MCF 10A (cell line): ENCODE results near the gene SF3B1. TPM values are rescaled to one million over a fixed set of nuclear protein-coding genes. Genes with fewer than 3 reads are reported as not detected.
A peak's percentile ranks its signal among the peaks of the same experiment; 100 is the strongest.
"Not testable (repeated sequence)": the region's sequence is repeated elsewhere in the genome, so short reads cannot be mapped to it uniquely, and the experiment has no call there.

Experiments
- Bru-seq: library from RNA; stranded (reverse); fragments of 400-500 nt; gene quantifications from one replicate; lab custom pipeline; 2021; lab: Mats Ljungman, UMichigan
- BruChase-seq, 2 experiments: library from RNA; stranded (reverse); fragments of 400-500 nt; gene quantifications; one replicate each; lab custom pipeline; 2021; lab: Mats Ljungman, UMichigan
- BruUV-seq: library from RNA; stranded (reverse); fragments of 400-500 nt; replicated peaks from 2 replicates; lab custom pipeline; 2021; lab: Mats Ljungman, UMichigan
- CTCF ChIA-PET: fragments of 300-600 bp; sonication (Branson Sonifier 250); formaldehyde crosslinking; extraction: SDS; loops from one replicate; lab custom pipeline; 2021; ENCODE audit warnings: antibody characterized with exemption, inconsistent platforms; lab: Yijun Ruan, JAX
- POLR2A ChIA-PET: fragments of 300-600, 350-650 bp; sonication (Branson Sonifier 250); formaldehyde crosslinking; extraction: SDS; loops from one replicate; lab custom pipeline; 2020; ENCODE audit warnings: antibody characterized with exemption, inconsistent platforms; lab: Yijun Ruan, JAX
- DNase-seq: peaks from one replicate; pipeline ENCODE4 v3.0.0-alpha.2; 2018; ENCODE audit not compliant: unreplicated experiment
- H3K27ac Mint-ChIP-seq: one replicate; pipeline ENCODE4 v1.8.0; 2022; ENCODE audit warnings: mild to moderate bottlenecking, low read depth, mixed read lengths; ENCODE audit not compliant: unreplicated experiment
- H3K27me3 Mint-ChIP-seq: one replicate; pipeline ENCODE4 v1.8.0; 2022; ENCODE audit warnings: mixed read lengths; ENCODE audit not compliant: insufficient read depth, unreplicated experiment
- H3K36me3 Mint-ChIP-seq: one replicate; pipeline ENCODE4 v1.8.0; 2022; ENCODE audit warnings: mild to moderate bottlenecking, moderate library complexity, mixed read lengths; ENCODE audit not compliant: insufficient read depth, unreplicated experiment
- H3K4me1 Mint-ChIP-seq: one replicate; pipeline ENCODE4 v1.8.0; 2022; ENCODE audit warnings: mixed read lengths; ENCODE audit not compliant: insufficient read depth, unreplicated experiment
- H3K4me3 Mint-ChIP-seq: one replicate; pipeline ENCODE4 v1.8.0; 2022; ENCODE audit warnings: mild to moderate bottlenecking, moderate library complexity, mixed read lengths; ENCODE audit not compliant: unreplicated experiment
- H3K9me3 Mint-ChIP-seq: one replicate; pipeline ENCODE4 v1.8.0; 2022; ENCODE audit warnings: mixed read lengths; ENCODE audit not compliant: unreplicated experiment
- CTCF ChIP-seq: fragments of 200-600 bp; IDR thresholded peaks from one replicate; pipeline ENCODE4 v1.8.0; 2022; ENCODE audit warnings: antibody characterized with exemption, mild to moderate bottlenecking; ENCODE audit not compliant: unreplicated experiment
- intact Hi-C: fragments of 100-400 bp; cut with micrococcal nuclease; formaldehyde crosslinking; loops from 2 replicates; pipeline ENCODE4 v1.14.1; 2022
- long read RNA-seq: library from polyadenylated mRNA; stranded (forward); transcript quantifications from one replicate; pipeline ENCODE4 v2.0.0, GENCODE V29; 2022
- total RNA-seq: library from RNA; stranded (reverse); gene quantifications from 2 replicates; pipeline ENCODE4 v1.2.3, GENCODE V29; 2022

The SF3B1 gene
- total RNA-seq (179 and 182 TPM in 2 replicates), Bru-seq, nascent RNA (percentile 94 among the genes with signal in this experiment), BruChase-seq, experiment 1, labeled RNA remaining after a 6-hour chase (percentile 98 among the genes with signal in this experiment), BruChase-seq, experiment 2, labeled RNA remaining after a 2-hour chase (percentile 97 among the genes with signal in this experiment)
- long read RNA-seq, full-length matches to known transcripts: 541 of 629 reads
- long read RNA-seq, partial matches to known transcripts: 29 of 629 reads
- long read RNA-seq, other reads (novel, unspliced or antisense): 59 of 629 reads

GRCh38 chr2:197434541-197435513 lies at the start of gene SF3B1:
TSS of gene SF3B1 (minus strand) at chr2:197435028. CDS start at chr2:197434999, 29 bp downstream.
- no TSS peak for BruUV-seq
- intact Hi-C loops: loop anchor here (1.0 to 5.0 kb wide), 3 partner anchors 18 to 272 kb away; partner anchors contain the start of genes COQ10B, HSPE1 and MARS2
- CTCF ChIA-PET: interaction anchor here (0.6 to 1.4 kb wide), 6 partner anchors 14 to 272 kb away, joined by 3 to 5 read pairs (median 3); no protein-coding TSS in a partner anchor

GRCh38 chr2:197484248-197484647 lies 49.4 kb upstream of the SF3B1 start:
- H3K27me3 Mint-ChIP-seq, H3K4me1 Mint-ChIP-seq, BruUV-seq, H3K4me3 Mint-ChIP-seq, DNase-seq, H3K27ac Mint-ChIP-seq, POLR2A ChIA-PET, intact Hi-C loops, H3K9me3 Mint-ChIP-seq: not testable (repeated sequence)
- CTCF ChIA-PET: interaction anchor here (0.6 kb wide), 1 partner anchor 91 kb away, joined by 5 read pairs; no protein-coding TSS in a partner anchor
- H3K36me3 Mint-ChIP-seq: peaks cover 62% of the 10 kb centered on the region

More at GRCh38 chr2:197434541-197435513, at the start of gene SF3B1:
- TF ChIP-seq CTCF: no peak
- Mint-ChIP-seq H3K4me1 (peaks cover 15% of the 10 kb centered on the region), H3K4me3 (peak within 1 kb of the TSS; percentile 70), H3K27ac (peak within 1 kb of the TSS; percentile 100), H3K9me3 (no peaks in the 10 kb centered on the region), H3K36me3 (peaks cover 15% of the 10 kb centered on the region), H3K27me3 (no peaks in the 10 kb centered on the region)
- POLR2A ChIA-PET: interaction anchor here (0.6 to 10.6 kb wide), 35 partner anchors 8 to 966 kb away, joined by 3 to 257 read pairs (median 4); partner anchors contain the start of genes CCDC150, COQ10B, GTF3C3 and HSPD1
- peak; percentile 98 for DNase-seq

- Mint-ChIP-seq H3K4me3 (no peak overlapping the region), H3K36me3 (peaks cover 57% of the 10 kb centered on the region), H3K27ac (no peak overlapping the region), H3K4me1 (no peaks in the 10 kb centered on the region), H3K27me3 (no peaks in the 10 kb centered on the region), H3K9me3 (no peaks in the 10 kb centered on the region)
- CTCF ChIA-PET: interaction anchor here (0.6 to 0.7 kb wide), 2 partner anchors 12 to 367 kb away, joined by 3 read pairs; no protein-coding TSS in a partner anchor
- POLR2A ChIA-PET: interaction anchor here (0.7 kb wide), 1 partner anchor 11 kb away, joined by 3 read pairs; no protein-coding TSS in a partner anchor
- no peak for DNase-seq
- TF ChIP-seq CTCF: no peak
- intact Hi-C loops: no loop called here
- BruUV-seq: no TSS peak
These were observed 45.6 kb upstream of the SF3B1 start for GRCh38 chr2:197480165-197481036.
